Measurements from ENCODE around the gene USB1. TPM values are rescaled to one million over a fixed set of nuclear protein-coding genes. Genes with fewer than 3 reads are reported as not detected.

Gene USB1
- total RNA-seq, 4 donors from 2014 or later = 18.2 to 87.1 (median 27.6) TPM

DNA sequence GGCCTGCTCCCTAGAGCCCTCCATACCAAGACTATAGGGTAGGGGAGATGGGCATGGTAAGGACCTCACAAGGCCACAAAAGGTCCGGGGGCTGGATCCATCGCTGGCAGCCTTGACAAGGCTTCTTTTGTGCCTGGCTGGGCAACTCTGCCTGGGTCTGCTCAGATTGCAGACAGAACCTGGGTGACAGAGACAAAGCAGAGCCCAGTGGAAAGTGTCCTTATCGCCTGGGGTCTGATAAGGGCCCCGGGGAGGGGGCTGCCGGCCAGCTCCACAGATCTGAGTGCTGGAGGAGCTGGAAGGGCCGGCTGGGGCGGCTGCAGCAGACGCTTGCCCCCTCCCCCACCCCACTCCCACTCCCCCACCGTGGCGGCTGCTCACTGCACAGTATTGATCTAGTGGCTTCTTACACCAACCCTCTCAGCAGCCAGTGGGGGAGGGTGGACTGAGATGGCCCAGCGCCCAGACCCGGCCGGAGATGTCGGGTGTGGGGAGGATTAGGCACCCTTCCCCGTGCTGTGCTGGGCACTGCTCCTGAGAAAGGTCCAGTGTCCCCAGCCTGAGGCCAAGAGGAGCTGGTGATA lies 31.6 kb downstream of the USB1 start:
- Histone ChIP-seq H3K9me3 (no peaks in the 10 kb centered on the region), H3K27ac (peak overlapping the region in 2 of 4 donors; percentile 7 to 8), H3K36me3 (peaks cover 0 to 3% of the 10 kb centered on the region in 2 donors), H3K4me3 (no peak overlapping the region), H3K27me3 (no peaks in the 10 kb centered on the region), H3K4me1 (peaks cover 0 to 64% (median 13%) of the 10 kb centered on the region in 3 donors)
- ATAC-seq = no peak
- no peak for TF ChIP-seq POLR2AphosphoS5 (IDR thresholded peaks at IDR 0.05)
- TF ChIP-seq EP300 (IDR thresholded peaks at IDR 0.05) = no peak
- TF ChIP-seq, protein P1, sequence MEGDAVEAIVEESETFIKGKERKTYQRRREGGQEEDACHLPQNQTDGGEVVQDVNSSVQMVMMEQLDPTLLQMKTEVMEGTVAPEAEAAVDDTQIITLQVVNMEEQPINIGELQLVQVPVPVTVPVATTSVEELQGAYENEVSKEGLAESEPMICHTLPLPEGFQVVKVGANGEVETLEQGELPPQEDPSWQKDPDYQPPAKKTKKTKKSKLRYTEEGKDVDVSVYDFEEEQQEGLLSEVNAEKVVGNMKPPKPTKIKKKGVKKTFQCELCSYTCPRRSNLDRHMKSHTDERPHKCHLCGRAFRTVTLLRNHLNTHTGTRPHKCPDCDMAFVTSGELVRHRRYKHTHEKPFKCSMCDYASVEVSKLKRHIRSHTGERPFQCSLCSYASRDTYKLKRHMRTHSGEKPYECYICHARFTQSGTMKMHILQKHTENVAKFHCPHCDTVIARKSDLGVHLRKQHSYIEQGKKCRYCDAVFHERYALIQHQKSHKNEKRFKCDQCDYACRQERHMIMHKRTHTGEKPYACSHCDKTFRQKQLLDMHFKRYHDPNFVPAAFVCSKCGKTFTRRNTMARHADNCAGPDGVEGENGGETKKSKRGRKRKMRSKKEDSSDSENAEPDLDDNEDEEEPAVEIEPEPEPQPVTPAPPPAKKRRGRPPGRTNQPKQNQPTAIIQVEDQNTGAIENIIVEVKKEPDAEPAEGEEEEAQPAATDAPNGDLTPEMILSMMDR (IDR thresholded peaks at IDR 0.05) = no peak
- no peak for TF ChIP-seq POLR2A (IDR thresholded peaks at IDR 0.05)
- WGBS, 2 donors (ENCODE audit: low coverage in 1 of 2) = no CpG with 5 or more reads among the region's 15 CpGs

DNA sequence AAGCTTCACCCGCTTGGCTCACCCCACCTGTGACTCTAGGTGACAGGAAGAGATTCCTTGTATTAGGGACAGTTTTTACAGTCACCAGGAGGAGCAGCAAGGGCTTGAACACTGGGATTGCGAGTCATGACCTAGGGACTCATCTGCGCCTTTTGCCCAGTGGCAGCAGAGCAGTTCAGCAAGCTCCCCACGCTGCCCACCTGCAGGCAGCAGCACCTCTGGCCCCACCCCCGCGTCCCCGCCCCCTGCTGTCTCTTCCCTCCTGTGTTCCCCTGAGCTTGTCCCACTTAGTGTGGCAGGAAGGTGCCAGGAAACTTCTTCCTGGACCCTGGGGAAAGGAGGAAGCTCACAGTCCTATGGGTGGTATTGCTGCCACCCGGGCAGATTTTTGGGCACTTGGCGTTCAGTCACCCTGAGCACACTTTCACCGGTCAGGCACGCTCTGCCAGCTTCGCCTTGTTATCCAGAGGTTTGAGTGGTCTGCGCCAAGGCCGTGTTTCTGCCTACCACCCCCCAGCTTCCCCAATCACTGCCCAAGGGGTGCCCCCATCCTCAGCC lies 33.0 kb downstream of the USB1 start:
- TF ChIP-seq EP300 (IDR thresholded peaks at IDR 0.05) (no peak), POLR2A (IDR thresholded peaks at IDR 0.05) (no peak), POLR2AphosphoS5 (IDR thresholded peaks at IDR 0.05) (no peak)
- TF ChIP-seq, protein P1 (IDR thresholded peaks at IDR 0.05) = no peak
- no peaks in the 10 kb centered on the region for H3K9me3 ChIP-seq
- no peak overlapping the region for H3K27ac ChIP-seq
- no peak for ATAC-seq
- H3K36me3 ChIP-seq = peaks cover 0 to 18% of the 10 kb centered on the region in 2 donors
- H3K4me3 ChIP-seq = no peak overlapping the region
- WGBS, 2 donors (ENCODE audit: low coverage in 1 of 2) = 100% methylated on average over 1 of the region's 14 CpGs; no CpG with 5 or more reads in 1 of the 2 donors
- peaks cover 0 to 50% (median 12%) of the 10 kb centered on the region in 3 donors for H3K4me1 ChIP-seq
- H3K27me3 ChIP-seq = no peaks in the 10 kb centered on the region

DNA sequence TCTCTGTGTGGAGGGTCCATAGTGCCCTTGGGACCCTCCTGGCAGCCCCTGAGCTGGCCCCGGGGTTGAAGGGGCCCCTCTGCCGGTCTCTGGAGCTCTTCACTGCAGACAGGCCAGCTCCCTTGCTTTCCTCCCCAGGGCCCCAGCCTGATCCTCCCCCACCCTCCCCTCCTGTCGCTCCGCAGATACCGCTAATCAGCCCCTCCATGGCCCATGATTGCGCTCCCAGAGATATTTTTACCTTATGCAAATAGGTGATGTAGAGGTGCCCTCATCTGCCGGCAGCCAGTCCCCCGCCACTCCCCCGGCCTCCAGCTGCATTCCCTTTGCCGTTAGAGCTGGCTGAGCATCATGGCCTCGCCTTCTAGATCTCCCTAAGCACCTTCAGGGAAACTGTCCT lies 33.6 kb downstream of the USB1 start:
- peaks cover 0 to 48% (median 12%) of the 10 kb centered on the region in 3 donors for H3K4me1 ChIP-seq

DNA sequence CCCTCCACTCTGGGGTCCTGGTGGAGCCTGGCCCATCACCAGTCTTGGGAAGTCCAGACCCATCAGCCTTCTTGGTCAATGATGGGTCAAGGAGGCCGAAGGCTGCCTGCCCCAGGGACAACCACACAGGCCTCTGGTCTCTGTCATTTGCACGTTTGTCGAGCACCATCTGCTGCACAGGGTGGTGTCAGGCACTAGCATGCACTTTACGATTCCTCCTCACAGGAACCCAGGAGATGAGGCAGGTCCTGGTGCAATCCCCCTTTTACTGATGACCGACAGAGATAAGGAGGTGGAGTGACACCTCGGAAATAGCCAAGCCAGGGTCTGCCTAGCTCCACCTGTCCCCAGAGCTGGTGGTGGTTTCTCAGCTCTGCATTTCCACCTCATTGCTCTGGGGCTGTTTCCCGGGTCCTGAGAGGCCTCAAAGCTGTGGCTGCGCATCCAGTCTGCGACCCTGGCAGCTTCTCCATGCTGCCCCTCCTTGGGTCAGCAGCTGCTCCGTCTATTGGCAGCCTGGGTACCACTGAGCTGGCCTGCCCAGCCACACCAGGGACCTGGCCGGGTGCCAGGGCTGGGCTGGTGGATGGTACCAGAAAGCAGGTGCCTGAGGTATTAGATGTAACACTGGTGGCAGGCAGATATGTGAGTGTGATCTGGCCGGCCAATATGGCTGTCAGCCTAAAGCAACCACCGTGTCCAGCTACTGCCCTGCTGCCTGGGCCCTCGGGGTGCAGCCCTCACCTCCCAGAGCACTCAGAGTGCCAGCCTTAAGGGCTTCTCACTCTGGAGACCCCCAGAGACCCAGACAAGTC lies 34.4 kb downstream of the USB1 start:
- 86% methylated on average over 4 of the region's 14 CpGs; no CpG with 5 or more reads in 1 of the 2 donors for WGBS, 2 donors (ENCODE audit: low coverage in 1 of 2)
- Histone ChIP-seq H3K4me1 (peaks cover 0 to 43% (median 12%) of the 10 kb centered on the region in 3 donors), H3K27ac (no peak overlapping the region), H3K36me3 (peaks cover 0 to 31% of the 10 kb centered on the region in 2 donors), H3K27me3 (no peaks in the 10 kb centered on the region), H3K4me3 (no peak overlapping the region), H3K9me3 (no peaks in the 10 kb centered on the region)
- no peak for TF ChIP-seq POLR2AphosphoS5 (IDR thresholded peaks at IDR 0.05)
- no peak for TF ChIP-seq POLR2A (IDR thresholded peaks at IDR 0.05)
- TF ChIP-seq, protein P1 (IDR thresholded peaks at IDR 0.05) = no peak
- TF ChIP-seq EP300 (IDR thresholded peaks at IDR 0.05) = no peak
- ATAC-seq = no peak

More for the DNA sequence above, 33.6 kb downstream of the USB1 start:
- TF ChIP-seq, protein P1 (IDR thresholded peaks at IDR 0.05) = no peak
- TF ChIP-seq EP300 (IDR thresholded peaks at IDR 0.05) (no peak), POLR2A (IDR thresholded peaks at IDR 0.05) (no peak), POLR2AphosphoS5 (IDR thresholded peaks at IDR 0.05) (no peak)
- ATAC-seq = no peak
- Histone ChIP-seq H3K4me3 (no peak overlapping the region), H3K27me3 (no peaks in the 10 kb centered on the region), H3K27ac (no peak overlapping the region), H3K9me3 (no peaks in the 10 kb centered on the region), H3K36me3 (peaks cover 0 to 23% of the 10 kb centered on the region in 2 donors)
- WGBS, 2 donors (ENCODE audit: low coverage in 1 of 2) = 80% methylated on average over 1 of the region's 11 CpGs; no CpG with 5 or more reads in 1 of the 2 donors

Data from gastroesophageal sphincter (tissue), 4 donors.